ENCODE measurements around the gene TMEM190. TPM values are rescaled to one million over a fixed set of nuclear protein-coding genes. Genes with fewer than 3 reads are reported as not detected.

Gene TMEM190
- total RNA-seq, 1 donor from 2014 or later, result 16.2 TPM

DNA sequence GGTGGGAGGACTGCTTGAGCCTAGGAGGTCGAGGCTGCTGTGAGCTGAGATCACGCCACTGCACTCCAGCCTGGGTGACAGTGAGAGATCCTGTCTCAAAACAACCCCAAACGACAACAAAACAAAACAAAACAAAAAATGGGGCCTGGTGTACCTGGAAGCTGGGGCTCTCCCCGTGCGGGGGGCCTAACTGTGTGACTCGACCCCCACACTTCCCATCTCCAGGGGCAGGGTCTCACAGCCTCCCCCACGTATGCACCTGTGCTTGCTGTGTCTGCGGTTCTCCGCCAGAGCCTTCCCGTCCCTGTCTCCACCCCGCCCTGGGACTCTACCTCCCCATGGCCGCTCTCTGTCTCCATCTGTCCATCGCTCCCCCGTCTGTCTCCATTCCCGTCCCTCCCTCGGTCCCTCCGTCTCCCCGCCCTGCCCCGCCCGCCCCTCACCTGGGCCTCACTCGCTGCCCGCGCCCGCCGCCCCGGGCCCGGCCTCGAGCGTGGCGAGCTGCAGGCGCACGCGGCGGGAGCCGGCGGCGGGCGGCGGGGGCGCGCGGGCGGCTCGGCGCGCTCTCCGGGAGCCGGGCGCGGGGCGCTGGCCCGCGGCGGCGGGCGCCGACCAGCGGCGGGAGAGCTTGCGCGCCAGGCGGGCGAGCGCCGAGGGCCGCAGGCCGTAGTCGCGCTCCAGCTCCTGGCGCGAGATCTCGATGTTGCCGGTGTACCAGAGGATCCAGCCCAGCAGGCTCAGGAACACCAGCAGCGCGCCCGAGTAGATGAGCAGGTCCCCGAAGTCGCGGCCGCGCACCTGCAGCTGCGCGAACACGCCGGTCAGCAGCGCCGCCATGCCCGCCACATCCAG is 6.9 kb downstream of the TMEM190 start:
- DNase-seq, result peak; percentile 80
- peak; percentile 2 to 6 for ATAC-seq
- Histone ChIP-seq H3K9me3 (no peaks in the 10 kb centered on the region), H3K27ac (peak overlapping the region; percentile 94), H3K4me1 (peaks cover 40% of the 10 kb centered on the region), H3K4me3 (peak overlapping the region; percentile 97), H3K27me3 (ENCODE audit: low read depth) (no peaks in the 10 kb centered on the region), H3K36me3 (peaks cover 18% of the 10 kb centered on the region)
- TF ChIP-seq, protein P1, sequence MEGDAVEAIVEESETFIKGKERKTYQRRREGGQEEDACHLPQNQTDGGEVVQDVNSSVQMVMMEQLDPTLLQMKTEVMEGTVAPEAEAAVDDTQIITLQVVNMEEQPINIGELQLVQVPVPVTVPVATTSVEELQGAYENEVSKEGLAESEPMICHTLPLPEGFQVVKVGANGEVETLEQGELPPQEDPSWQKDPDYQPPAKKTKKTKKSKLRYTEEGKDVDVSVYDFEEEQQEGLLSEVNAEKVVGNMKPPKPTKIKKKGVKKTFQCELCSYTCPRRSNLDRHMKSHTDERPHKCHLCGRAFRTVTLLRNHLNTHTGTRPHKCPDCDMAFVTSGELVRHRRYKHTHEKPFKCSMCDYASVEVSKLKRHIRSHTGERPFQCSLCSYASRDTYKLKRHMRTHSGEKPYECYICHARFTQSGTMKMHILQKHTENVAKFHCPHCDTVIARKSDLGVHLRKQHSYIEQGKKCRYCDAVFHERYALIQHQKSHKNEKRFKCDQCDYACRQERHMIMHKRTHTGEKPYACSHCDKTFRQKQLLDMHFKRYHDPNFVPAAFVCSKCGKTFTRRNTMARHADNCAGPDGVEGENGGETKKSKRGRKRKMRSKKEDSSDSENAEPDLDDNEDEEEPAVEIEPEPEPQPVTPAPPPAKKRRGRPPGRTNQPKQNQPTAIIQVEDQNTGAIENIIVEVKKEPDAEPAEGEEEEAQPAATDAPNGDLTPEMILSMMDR (IDR thresholded peaks at IDR 0.05), result no peak
- intact Hi-C loops (cut with DNase I), result no loop called here

DNA sequence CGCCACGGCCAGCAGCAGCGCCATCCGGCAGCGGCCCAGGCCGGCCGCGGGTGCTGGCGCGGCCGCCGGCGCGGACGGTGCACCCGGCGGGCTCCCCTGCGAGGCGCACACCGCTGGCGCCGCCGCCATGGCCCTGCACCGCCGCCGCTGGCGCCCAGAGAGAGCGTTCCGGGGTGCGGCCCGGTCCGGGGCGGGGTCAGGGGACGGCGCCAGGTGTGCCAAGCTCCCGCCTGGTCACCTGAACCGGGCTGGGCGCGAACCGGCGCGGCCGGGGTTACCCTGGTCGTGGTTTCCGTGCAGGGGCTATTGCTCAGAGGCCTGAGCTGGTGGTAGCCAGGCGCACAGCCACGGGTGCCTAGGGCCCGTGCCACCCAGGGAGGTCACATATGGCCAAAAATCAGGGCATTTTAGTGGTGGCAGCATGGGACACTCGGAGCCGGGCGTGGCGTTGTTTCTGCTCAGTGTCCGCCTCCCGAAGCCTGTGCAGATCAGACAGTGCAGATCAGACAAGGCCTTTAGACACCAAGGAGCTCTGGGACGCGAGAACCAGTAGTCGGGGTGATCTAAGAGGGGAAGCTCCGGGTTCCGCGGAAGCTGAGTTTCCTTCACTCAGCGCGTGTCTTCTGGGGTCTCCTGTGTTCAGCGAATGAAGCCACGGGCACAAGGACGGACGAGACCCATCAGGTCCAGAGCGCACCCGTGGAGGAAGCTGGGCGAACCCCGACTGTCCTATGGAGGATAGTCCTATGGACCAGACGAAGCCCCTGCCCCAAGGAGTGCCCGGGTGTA is 7.7 kb downstream of the TMEM190 start, which contains the start of gene TMEM238:
Gene TMEM238 (minus strand): TSS at position 162 of the 789 bp plus-strand sequence. CDS start 33 bp downstream, at position 129.
- intact Hi-C loops (cut with DNase I), result no loop called here
- peak; percentile 44 to 47 for ATAC-seq
- H3K4me1 ChIP-seq, result peaks cover 48% of the 10 kb centered on the region
- no peaks in the 10 kb centered on the region for H3K9me3 ChIP-seq
- H3K4me3 ChIP-seq, result peak within 1 kb of the TSS; percentile 97
- H3K27ac ChIP-seq, result peak within 1 kb of the TSS; percentile 94
- peaks cover 27% of the 10 kb centered on the region for H3K36me3 ChIP-seq
- no peaks in the 10 kb centered on the region for H3K27me3 ChIP-seq (ENCODE audit: low read depth)
- TF ChIP-seq, protein P1 (IDR thresholded peaks at IDR 0.05), result no peak
- DNase-seq, result peak; percentile 76

DNA sequence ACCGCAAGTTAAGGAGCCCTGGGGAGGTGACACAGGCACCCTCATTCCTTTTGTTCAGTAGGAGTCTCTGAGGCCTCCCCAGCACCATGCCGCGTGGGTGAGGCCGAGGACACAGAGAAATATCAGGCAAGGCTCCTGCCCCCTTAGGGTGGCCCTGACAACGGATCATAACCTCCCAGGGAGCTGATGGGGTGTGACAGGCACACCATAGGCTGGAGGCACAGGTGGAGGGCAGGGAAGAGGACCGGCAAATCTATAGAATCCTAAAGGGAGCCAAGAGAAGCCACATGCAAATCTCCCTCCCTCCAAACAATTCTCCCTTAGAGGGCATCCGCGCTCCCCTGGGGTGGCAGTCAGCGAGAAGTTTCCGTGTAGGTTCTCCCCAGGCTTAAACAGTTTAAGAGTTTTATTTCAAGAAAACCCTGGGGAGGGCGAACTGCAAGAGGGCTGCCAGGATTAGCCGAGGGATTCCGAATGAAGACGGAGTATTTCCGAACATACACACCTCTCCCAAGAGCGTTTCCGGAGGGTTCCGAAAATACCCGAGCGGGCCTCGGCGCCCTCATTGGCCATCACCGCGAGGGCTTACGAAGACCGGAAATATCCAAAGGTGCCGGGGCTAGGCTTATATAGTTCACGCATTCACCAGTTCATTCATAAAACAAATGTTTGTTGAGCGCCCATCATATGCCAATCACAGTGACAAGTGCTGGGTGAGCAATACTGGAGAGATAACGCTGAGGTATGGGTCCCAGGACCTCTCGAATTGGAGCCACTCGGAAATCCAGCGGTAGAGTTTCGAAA is 8.5 kb downstream of the TMEM190 start:
- peaks cover 35% of the 10 kb centered on the region for H3K36me3 ChIP-seq
- peak; percentile 91 to 92 for ATAC-seq
- H3K4me1 ChIP-seq, result peaks cover 52% of the 10 kb centered on the region
- TF ChIP-seq, protein P1 (IDR thresholded peaks at IDR 0.05), result no peak
- H3K27me3 ChIP-seq (ENCODE audit: low read depth), result no peaks in the 10 kb centered on the region
- peak overlapping the region; percentile 94 for H3K27ac ChIP-seq
- intact Hi-C loops (cut with DNase I), result no loop called here
- peak; percentile 96 for DNase-seq
- no peaks in the 10 kb centered on the region for H3K9me3 ChIP-seq
- peak overlapping the region; percentile 97 for H3K4me3 ChIP-seq

DNA sequence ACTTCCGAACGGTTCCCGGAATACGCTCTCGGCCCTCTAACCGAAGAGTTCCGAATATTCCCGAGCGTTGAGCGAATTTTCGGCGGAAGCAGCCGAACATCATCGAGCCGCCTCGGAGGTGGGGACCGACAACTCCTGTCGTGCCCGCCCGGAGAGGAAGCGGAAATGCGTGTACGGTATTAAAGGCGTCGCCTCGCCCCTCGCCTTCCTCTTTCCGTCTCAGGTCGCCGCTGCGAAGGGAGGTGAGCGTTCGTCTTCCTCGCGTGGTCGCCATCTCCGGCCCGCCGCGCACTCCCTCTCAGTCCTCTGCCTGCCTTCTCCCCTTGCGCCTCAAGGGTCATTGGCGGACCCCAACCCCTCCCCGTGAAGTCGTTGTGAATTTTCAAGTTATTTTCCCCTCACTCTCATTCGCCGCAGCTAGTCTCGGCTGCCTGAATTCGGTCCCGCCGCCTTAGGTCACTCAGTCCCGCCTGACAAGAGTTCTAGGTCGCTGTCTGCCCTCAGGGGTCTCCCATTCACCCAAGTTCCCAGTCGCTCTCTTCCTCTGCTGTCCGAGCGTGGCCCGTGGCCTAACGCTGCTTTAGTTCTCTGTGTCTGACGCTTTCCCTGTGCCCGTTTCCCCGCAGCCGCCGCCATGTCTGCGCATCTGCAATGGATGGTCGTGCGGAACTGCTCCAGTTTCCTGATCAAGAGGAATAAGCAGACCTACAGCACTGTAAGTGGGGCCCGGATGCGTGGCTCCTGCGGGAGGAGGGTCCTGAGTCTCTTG is 9.3 kb downstream of the TMEM190 start, which contains the start of gene RPL28:
Gene RPL28 (plus strand): TSS at position 209 of the 769 bp plus-strand sequence. CDS start 426 bp downstream, at position 635.
- TF ChIP-seq, protein P1 (IDR thresholded peaks at IDR 0.05), result no peak
- H3K4me1 ChIP-seq, result peaks cover 52% of the 10 kb centered on the region

More for the DNA sequence above, 9.3 kb downstream of the TMEM190 start, which contains the start of gene RPL28:
- H3K9me3 ChIP-seq, result no peaks in the 10 kb centered on the region
- ATAC-seq (peak; percentile 91 to 94), DNase-seq (peak; percentile 98)
- peaks cover 42% of the 10 kb centered on the region for H3K36me3 ChIP-seq
- H3K4me3 ChIP-seq, result peak within 1 kb of the TSS; percentile 97
- intact Hi-C loops (cut with DNase I), result no loop called here
- H3K27ac ChIP-seq, result peak within 1 kb of the TSS; percentile 94
- no peaks in the 10 kb centered on the region for H3K27me3 ChIP-seq (ENCODE audit: low read depth)

All from lower lobe of right lung (tissue), 2 donors.